IMR-90 (cell line): Measurements from ENCODE around the gene LUC7L2. TPM values are rescaled to one million over a fixed set of nuclear protein-coding genes. Genes with fewer than 3 reads are reported as not detected.
A peak's percentile ranks its signal among the peaks of the same experiment; 100 is the strongest.

Source experiments
- ATAC-seq: fragments of 200-7000 bp; cut with Tn5 transposase; 2 replicates; pipeline ENCODE4 v1.9.1; 2020; ENCODE audit warnings: low read depth, mild to moderate bottlenecking, moderate library complexity
- BruUV-seq: library from RNA; stranded (reverse); fragments of 400-500 nt; replicated peaks from 2 replicates; lab custom pipeline; 2021; lab: Mats Ljungman, UMichigan
- CTCF ChIA-PET: fragments of 300-600 bp; formaldehyde crosslinking; extraction: SDS; loops from one replicate; lab custom pipeline; 2021; ENCODE audit warnings: antibody characterized with exemption; lab: Yijun Ruan, JAX
- POLR2A ChIA-PET: fragments of 300-600 bp; sonication (Branson Sonifier 250); formaldehyde crosslinking; loops from one replicate; lab custom pipeline; 2022; ENCODE audit warnings: antibody characterized with exemption; ENCODE audit not compliant: unreplicated experiment; lab: Charles Lee
- DNase-seq: peaks from one replicate; pipeline ENCODE4 v3.0.0; 2013
- H2AFZ ChIP-seq: replicated peaks from 2 replicates; pipeline ENCODE3; 2013; ENCODE audit warnings: low read length, mild to moderate bottlenecking; ENCODE audit not compliant: poor library complexity
- H2AK5ac ChIP-seq: 2 replicates; pipeline ENCODE4 v1.6.1; 2013; ENCODE audit warnings: low read depth, low read length, inconsistent platforms
- H2AK9ac ChIP-seq: replicated peaks from 2 replicates; pipeline ENCODE3; 2013; ENCODE audit warnings: mild to moderate bottlenecking, low read depth, low read length, moderate library complexity; ENCODE audit not compliant: poor library complexity
- H2BK120ac ChIP-seq: 2 replicates; pipeline ENCODE4 v1.6.1; 2013; ENCODE audit warnings: low read depth, low read length, inconsistent platforms
- H2BK15ac ChIP-seq: 3 replicates; pipeline ENCODE4 v1.6.1; 2013; ENCODE audit warnings: low read depth, low read length, inconsistent platforms
- H2BK20ac ChIP-seq: 2 replicates; pipeline ENCODE4 v1.6.1; 2013; ENCODE audit warnings: low read depth, mild to moderate bottlenecking, inconsistent platforms, low read length, moderate library complexity
- H2BK5ac ChIP-seq: 2 replicates; pipeline ENCODE4 v1.6.1; 2013; ENCODE audit warnings: mild to moderate bottlenecking, low read depth, low read length, inconsistent platforms; ENCODE audit not compliant: poor library complexity, severe bottlenecking
- H3K14ac ChIP-seq: replicated peaks from 2 replicates; pipeline ENCODE4 v1.6.1; 2013; ENCODE audit warnings: low read depth, low read length, inconsistent platforms
- H3K18ac ChIP-seq: 2 replicates; pipeline ENCODE4 v1.6.1; 2013; ENCODE audit warnings: low read depth, low read length, control low read depth
- H3K23ac ChIP-seq: 2 replicates; pipeline ENCODE4 v1.6.1; 2013; ENCODE audit warnings: low read depth, low read length, inconsistent platforms
- H3K27ac ChIP-seq: 2 replicates; pipeline ENCODE4 v1.5.1; 2013; ENCODE audit warnings: mild to moderate bottlenecking, control low read depth, low read length; ENCODE audit not compliant: insufficient read depth
- H3K27me3 ChIP-seq: 2 replicates; pipeline ENCODE4 v1.6.1; 2013; ENCODE audit warnings: low read length; ENCODE audit not compliant: control insufficient read depth, insufficient read depth
- H3K36me3 ChIP-seq: 2 replicates; pipeline ENCODE4 v1.6.1; 2013; ENCODE audit warnings: low read length, mixed read lengths; ENCODE audit not compliant: control insufficient read depth, insufficient read depth
- H3K4ac ChIP-seq: 2 replicates; pipeline ENCODE4 v1.6.1; 2013; ENCODE audit warnings: low read depth, low read length, inconsistent platforms
- H3K4me1 ChIP-seq: 2 replicates; pipeline ENCODE4 v1.6.1; 2013; ENCODE audit warnings: low read length, mixed read lengths; ENCODE audit not compliant: control insufficient read depth, insufficient read depth
- H3K4me2 ChIP-seq: 2 replicates; pipeline ENCODE4 v1.6.1; 2013; ENCODE audit warnings: low read depth, mild to moderate bottlenecking, control low read depth, low read length, moderate library complexity
- H3K4me3 ChIP-seq: 2 replicates; pipeline ENCODE4 v1.5.1; 2013; ENCODE audit warnings: low read depth, mild to moderate bottlenecking, control low read depth, low read length, moderate library complexity; ENCODE audit not compliant: insufficient read depth
- H3K56ac ChIP-seq: 2 replicates; pipeline ENCODE4 v1.6.1; 2013; ENCODE audit warnings: low read length, inconsistent platforms; ENCODE audit not compliant: insufficient read depth; ENCODE audit errors: extremely low read depth
- H3K79me1 ChIP-seq, 2 experiments: 2 replicates each; pipeline ENCODE4 v1.6.1; 2013; ENCODE audit warnings: low read length in 2 of 2, inconsistent platforms in 1 of 2, low read depth in 1 of 2
- H3K9ac ChIP-seq: 2 replicates; pipeline ENCODE4 v1.6.1; 2013; ENCODE audit warnings: low read depth, low read length, control low read depth
- H3K9me1 ChIP-seq: 2 replicates; pipeline ENCODE4 v1.6.1; 2013; ENCODE audit warnings: low read length, inconsistent platforms; ENCODE audit not compliant: insufficient read depth
- H3K9me3 ChIP-seq: 2 replicates; pipeline ENCODE4 v1.6.1; 2013; ENCODE audit warnings: low read length; ENCODE audit not compliant: control insufficient read depth, insufficient read depth
- H4K20me1 ChIP-seq: 2 replicates; pipeline ENCODE4 v1.6.1; 2013; ENCODE audit warnings: low read length, inconsistent platforms; ENCODE audit not compliant: insufficient read depth
- H4K5ac ChIP-seq: 2 replicates; pipeline ENCODE4 v1.6.1; 2013; ENCODE audit warnings: mild to moderate bottlenecking, low read depth, low read length, control low read depth
- H4K8ac ChIP-seq, 2 experiments: 2 replicates each; pipeline ENCODE4 v1.6.1; 2013; ENCODE audit warnings: low read depth in 2 of 2, low read length in 2 of 2, control low read depth in 1 of 2, inconsistent platforms in 1 of 2
- H4K91ac ChIP-seq: 2 replicates; pipeline ENCODE4 v1.6.1; 2013; ENCODE audit warnings: low read depth, low read length, inconsistent platforms; ENCODE audit not compliant: insufficient read depth
- BHLHE40 ChIP-seq: fragments of 150-350 bp; IDR thresholded peaks from 2 replicates; pipeline ENCODE4 v1.6.1; 2016; ENCODE audit warnings: mild to moderate bottlenecking, low read depth, low read length
- CEBPB ChIP-seq: IDR thresholded peaks from 2 replicates; pipeline ENCODE4 v1.6.1; 2012; ENCODE audit warnings: low read depth, low read length, improper control_type of control experiment
- CHD1 ChIP-seq: IDR thresholded peaks from 2 replicates; pipeline ENCODE4 v1.6.1; 2012; ENCODE audit warnings: low read depth, low read length, improper control_type of control experiment
- FOS ChIP-seq: fragments of 150-350 bp; IDR thresholded peaks from 2 replicates; pipeline ENCODE4 v1.6.1; 2016; ENCODE audit warnings: low read depth, low read length
- MAZ ChIP-seq: IDR thresholded peaks from 2 replicates; pipeline ENCODE4 v1.6.1; 2012; ENCODE audit warnings: low read depth, mild to moderate bottlenecking, low read length, improper control_type of control experiment, moderate library complexity, borderline replicate concordance
- MXI1 ChIP-seq: IDR thresholded peaks from 2 replicates; pipeline ENCODE4 v1.6.1; 2012; ENCODE audit warnings: low read depth, mild to moderate bottlenecking, low read length, moderate library complexity, borderline replicate concordance
- NFE2L2 ChIP-seq: fragments of 150-350 bp; IDR thresholded peaks from 2 replicates; pipeline ENCODE4 v1.6.1; 2016; ENCODE audit warnings: low read depth, mild to moderate bottlenecking, low read length
- POLR2A ChIP-seq: IDR thresholded peaks from 2 replicates; pipeline ENCODE4 v1.6.1; 2012; ENCODE audit warnings: mild to moderate bottlenecking, low read depth, low read length
- RAD21 ChIP-seq: IDR thresholded peaks from 2 replicates; pipeline ENCODE4 v1.6.1; 2012; ENCODE audit warnings: low read length, improper control_type of control experiment
- RCOR1 ChIP-seq: IDR thresholded peaks from 2 replicates; pipeline ENCODE4 v1.6.1; 2012; ENCODE audit warnings: mild to moderate bottlenecking, low read length, improper control_type of control experiment; ENCODE audit not compliant: insufficient replicate concordance
- RFX5 ChIP-seq: IDR thresholded peaks from 2 replicates; pipeline ENCODE4 v1.8.0; 2012; ENCODE audit warnings: low read depth, mild to moderate bottlenecking, low read length, moderate library complexity
- SMC3 ChIP-seq: fragments of 150-350 bp; IDR thresholded peaks from 2 replicates; pipeline ENCODE4 v1.6.1; 2016; ENCODE audit warnings: low read depth, mild to moderate bottlenecking, antibody characterized with exemption, low read length, moderate library complexity
- USF2 ChIP-seq: fragments of 150-350 bp; IDR thresholded peaks from 2 replicates; pipeline ENCODE4 v1.6.1; 2017; ENCODE audit warnings: mild to moderate bottlenecking, antibody characterized with exemption, low read length, low read depth
- WGBS, 2 experiments: methylation state at CpG; one replicate each; pipeline versions ENCODE4 v1.1.5 to v1.1.7; 2013; ENCODE audit warnings: missing lambda C conversion rate in 2 of 2; ENCODE audit not compliant: insufficient read length in 1 of 2; ENCODE audit errors: extremely low coverage in 2 of 2; 5-methylcytosine and 5-hydroxymethylcytosine counted together
- dilution Hi-C: fragments of 300-500 bp; cut with HindIII; formaldehyde crosslinking; loops from one replicate; pipeline ENCODE4 v1.14.3; 2018; ENCODE audit warnings: low sequenced_read_pairs; ENCODE audit not compliant: unreplicated experiment
- in situ Hi-C: fragments of 300-500 bp; cut with MboI; formaldehyde crosslinking; loops from 3 replicates; pipeline ENCODE4 v1.14.3; 2019; ENCODE audit warnings: low sequenced_read_pairs, inconsistent platforms, mixed read lengths
- intact Hi-C: fragments of 100-400 bp; cut with micrococcal nuclease; formaldehyde crosslinking; loops from 2 replicates; pipeline ENCODE4 v1.10.0; 2022
- polyA plus RNA-seq, 3 experiments: library from polyadenylated mRNA; depleted of rRNA; stranded (reverse); fragments of >200 nt; gene quantifications; 2 replicates each; pipeline ENCODE4 v1.2.3, GENCODE V29; 2012; ENCODE audit warnings: low replicate concordance in 1 of 3
- total RNA-seq: library from RNA; depleted of rRNA; stranded (reverse); fragments of >200 nt; gene quantifications from 2 replicates; pipeline ENCODE4 v1.2.3, GENCODE V29; 2012
- TF ChIP-seq, protein P1 (sequence below): conservative IDR thresholded peaks from 2 replicates; pipeline ENCODE4 v1.5.1; 2012; ENCODE audit warnings: mild to moderate bottlenecking, low read depth, low read length, improper control_type of control experiment

The LUC7L2 gene
- total and polyA plus RNA-seq, 2 of the 4 experiments (the other 2 are of a cell fraction), result 14.9 to 31.8 TPM

DNA sequence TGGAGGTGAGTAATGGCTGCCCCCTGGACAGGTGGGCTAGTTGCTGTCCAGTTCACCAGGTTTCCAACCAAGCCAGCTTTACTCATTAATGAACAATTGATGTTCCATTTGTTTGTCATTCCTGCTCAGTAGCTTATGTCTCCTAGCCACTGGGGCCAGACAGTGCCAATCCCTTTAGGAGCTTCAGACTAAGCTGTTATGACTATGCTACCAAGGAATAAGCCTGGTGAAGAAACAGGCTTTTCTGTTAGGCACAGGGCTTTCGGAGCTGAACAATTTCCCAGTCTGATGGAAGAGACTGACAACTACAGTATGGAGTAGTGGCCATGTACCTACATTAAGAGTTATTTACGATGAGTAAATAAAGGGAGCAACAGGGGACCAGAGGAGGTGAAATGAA is 20.7 kb upstream of the LUC7L2 start:
- CTCF ChIA-PET, result no interaction called here
- no peak overlapping the region for H3K4ac ChIP-seq

More for the DNA sequence above, 20.7 kb upstream of the LUC7L2 start:
- Histone ChIP-seq H3K79me1 (peaks cover 7 to 19% of the 10 kb centered on the region in 2 experiments), H2AK5ac (no peak overlapping the region), H4K91ac (no peak overlapping the region), H3K9me3 (no peaks in the 10 kb centered on the region), H3K23ac (no peak overlapping the region), H4K5ac (no peak overlapping the region), H3K4me1 (no peaks in the 10 kb centered on the region; the same call in 1 of the 2 replicates), H2BK15ac (no peak overlapping the region), H2BK120ac (no peak overlapping the region), H3K18ac (no peak overlapping the region), H3K9me1 (no peaks in the 10 kb centered on the region), H3K56ac (no peak overlapping the region), H4K20me1 (no peaks in the 10 kb centered on the region; the same call in 1 of the 2 replicates), H3K36me3 (no peaks in the 10 kb centered on the region), H3K4me3 (no peak overlapping the region), H2AFZ (no peak overlapping the region), H3K4me2 (no peak overlapping the region), H3K9ac (no peak overlapping the region), H2BK20ac (no peak overlapping the region), H2AK9ac (peak overlapping the region; percentile 0), H3K14ac (no peak overlapping the region), H4K8ac (peak overlapping the region; percentile 61 to 85; a peak in 2 of 4 replicates), H3K27me3 (no peaks in the 10 kb centered on the region), H3K27ac (no peak overlapping the region), H2BK5ac (no peak overlapping the region)
- 100% methylated on average over 1 of the region's 2 CpGs; no CpG with 5 or more reads in 1 of the 2 experiments for WGBS, 2 experiments
- intact Hi-C loops (no loop called here), in situ Hi-C loops (no loop called here), dilution Hi-C loops (no loop called here)
- POLR2A ChIA-PET, result no interaction called here
- TF ChIP-seq MAZ (no peak), CEBPB (no peak), RAD21 (no peak), NFE2L2 (no peak), RCOR1 (no peak), MXI1 (no peak), CHD1 (no peak), RFX5 (no peak), USF2 (no peak), FOS (no peak), POLR2A (no peak), SMC3 (no peak), BHLHE40 (no peak)
- TF ChIP-seq, protein P1, sequence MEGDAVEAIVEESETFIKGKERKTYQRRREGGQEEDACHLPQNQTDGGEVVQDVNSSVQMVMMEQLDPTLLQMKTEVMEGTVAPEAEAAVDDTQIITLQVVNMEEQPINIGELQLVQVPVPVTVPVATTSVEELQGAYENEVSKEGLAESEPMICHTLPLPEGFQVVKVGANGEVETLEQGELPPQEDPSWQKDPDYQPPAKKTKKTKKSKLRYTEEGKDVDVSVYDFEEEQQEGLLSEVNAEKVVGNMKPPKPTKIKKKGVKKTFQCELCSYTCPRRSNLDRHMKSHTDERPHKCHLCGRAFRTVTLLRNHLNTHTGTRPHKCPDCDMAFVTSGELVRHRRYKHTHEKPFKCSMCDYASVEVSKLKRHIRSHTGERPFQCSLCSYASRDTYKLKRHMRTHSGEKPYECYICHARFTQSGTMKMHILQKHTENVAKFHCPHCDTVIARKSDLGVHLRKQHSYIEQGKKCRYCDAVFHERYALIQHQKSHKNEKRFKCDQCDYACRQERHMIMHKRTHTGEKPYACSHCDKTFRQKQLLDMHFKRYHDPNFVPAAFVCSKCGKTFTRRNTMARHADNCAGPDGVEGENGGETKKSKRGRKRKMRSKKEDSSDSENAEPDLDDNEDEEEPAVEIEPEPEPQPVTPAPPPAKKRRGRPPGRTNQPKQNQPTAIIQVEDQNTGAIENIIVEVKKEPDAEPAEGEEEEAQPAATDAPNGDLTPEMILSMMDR, result no peak
- DNase-seq (no peak), ATAC-seq (no peak)
- BruUV-seq, result no TSS peak
